Mesenteric fat pad (tissue), 1 donor: ENCODE results near the gene OSCAR. TPM values are rescaled to one million over a fixed set of nuclear protein-coding genes. Genes with fewer than 3 reads are reported as not detected.

ENCODE experiments used
- DNase-seq: peaks from one replicate; pipeline ENCODE4 v3.0.0-alpha.2; 2020; ENCODE audit warnings: low spot score
- long read RNA-seq: library from polyadenylated mRNA; unstranded; transcript quantifications from one replicate; pipeline ENCODE4 v2.0.0, GENCODE V29; 2020
- total RNA-seq: library from RNA; stranded (reverse); fragmentation: NEBNext Ultra II Directional; extraction: Animal tissue kit (Norgen Biotek cat#: 25700); gene quantifications from one replicate; pipeline ENCODE4 v1.2.1, GENCODE V29; 2021
- donor health status: DM: yes; HTN: yes; CAD: no.

Gene OSCAR
- 6.6 TPM for total RNA-seq
- long read RNA-seq, partial matches to known transcripts: 3 of 7 reads
- long read RNA-seq, other reads (novel, unspliced or antisense): 1 of 7 reads

DNA sequence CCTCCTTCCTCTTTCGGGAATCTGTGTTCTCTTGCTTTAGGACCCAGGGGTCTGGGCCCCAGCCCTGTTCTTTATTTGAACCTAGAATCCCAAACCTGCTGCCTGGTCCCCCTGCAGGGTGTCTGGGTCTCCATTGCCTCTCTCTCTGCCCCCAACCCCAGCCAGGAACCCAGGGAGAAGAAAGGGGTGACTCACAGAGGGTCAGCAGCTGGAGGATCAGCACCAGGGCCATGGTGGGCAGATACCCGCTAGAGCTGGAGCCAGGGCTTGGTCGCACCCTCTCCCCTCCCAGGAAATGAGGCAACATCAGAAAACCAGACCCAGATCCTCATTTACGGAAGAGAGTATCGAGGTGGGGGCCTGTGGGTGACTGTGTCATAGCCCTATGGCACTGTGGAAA is at the start of gene OSCAR:
TSS of gene OSCAR (minus strand) at position 243 of the 400 bp plus-strand sequence. CDS start at position 232, 11 bp downstream.
- DNase-seq: no peak

DNA sequence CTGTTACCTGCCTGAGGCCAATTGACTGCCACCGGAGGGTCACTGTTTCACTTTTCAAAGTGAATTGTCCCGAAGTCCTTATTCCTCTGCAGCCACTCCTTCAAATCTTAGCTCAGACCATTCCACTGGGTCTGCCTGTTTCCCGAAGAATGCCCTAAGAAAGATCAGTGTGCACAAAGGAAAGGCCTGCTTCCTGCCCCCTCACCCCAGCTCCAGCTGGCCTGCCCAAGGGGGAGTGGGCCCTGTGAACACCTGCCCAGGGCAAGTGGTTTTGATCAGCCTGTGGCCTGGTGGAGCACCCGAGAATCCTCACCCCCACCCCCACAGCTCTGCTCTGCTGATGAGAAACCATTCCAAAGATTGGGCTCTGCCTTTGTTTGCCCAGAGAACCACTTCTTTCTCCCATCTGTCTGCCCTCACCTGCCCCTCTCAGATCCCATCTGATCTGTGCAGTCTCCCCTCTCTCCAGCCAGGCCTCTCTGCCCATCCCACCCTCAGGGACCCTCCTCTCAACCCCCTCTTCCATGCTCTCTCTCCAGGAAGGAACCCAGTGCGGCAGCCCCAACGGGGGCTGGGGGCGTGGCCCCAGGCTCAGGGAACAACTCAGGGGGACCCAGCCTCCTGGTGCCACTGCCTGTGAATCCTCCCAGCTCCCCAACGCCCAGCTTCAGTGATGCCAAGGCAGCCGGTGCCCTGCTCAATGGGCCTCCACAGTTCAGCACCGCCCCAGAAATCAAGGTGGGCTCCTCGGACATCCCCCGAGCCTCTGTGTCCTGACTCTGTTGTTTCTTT is 48.6 kb upstream of the OSCAR start:
- no peak for DNase-seq

GRCh38 chr19:54148158-54148557 is 47.6 kb upstream of the OSCAR start:
- no peak for DNase-seq

DNA sequence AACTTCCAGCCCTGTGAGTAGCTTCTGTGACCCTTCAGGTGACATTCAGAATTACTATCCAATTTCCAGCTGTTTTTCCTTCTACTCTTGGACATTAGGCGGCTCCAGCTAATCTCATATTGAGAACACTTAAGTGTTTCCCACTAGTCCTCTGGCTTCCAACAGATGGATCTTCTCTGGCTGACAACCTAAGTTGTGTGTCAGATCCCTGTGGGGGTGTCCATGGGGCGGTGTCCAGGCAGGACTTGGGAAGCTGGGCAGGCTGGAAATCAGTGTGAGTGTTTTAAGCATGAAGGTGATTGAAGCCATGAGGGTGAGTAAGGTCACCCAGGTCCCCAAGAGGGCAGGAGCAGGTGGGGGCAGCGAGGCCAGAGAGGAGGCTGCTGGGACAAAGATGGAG is 47.1 kb upstream of the OSCAR start:
- no peak for DNase-seq

DNA sequence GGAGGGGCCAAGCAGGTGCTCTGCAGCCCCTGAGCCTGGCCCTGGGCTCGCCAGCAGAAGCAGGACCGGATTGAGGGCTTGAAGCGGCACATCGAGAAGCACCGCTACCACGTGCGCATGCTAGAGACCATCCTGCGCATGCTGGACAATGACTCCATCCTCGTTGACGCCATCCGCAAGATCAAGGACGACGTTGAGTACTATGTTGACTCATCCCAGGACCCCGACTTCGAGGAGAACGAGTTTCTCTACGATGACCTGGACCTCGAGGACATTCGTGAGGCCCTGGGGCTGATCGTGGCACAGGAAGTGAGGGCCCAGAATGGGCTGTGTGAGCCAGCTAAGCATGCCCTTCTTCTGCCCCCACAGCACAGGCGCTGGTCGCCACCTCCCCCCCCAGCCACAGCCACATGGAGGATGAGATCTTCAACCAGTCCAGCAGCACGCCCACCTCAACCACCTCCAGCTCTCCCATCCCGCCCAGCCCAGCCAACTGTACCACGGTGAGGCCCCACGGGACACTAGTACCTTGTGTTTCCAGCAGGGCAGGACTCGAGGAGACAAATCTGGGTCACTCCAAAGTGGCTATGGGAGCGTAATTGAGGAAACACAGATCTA is 45.0 kb upstream of the OSCAR start:
- no peak for DNase-seq

GRCh38 chr19:54142166-54142780 is 41.7 kb upstream of the OSCAR start:
- no peak for DNase-seq

DNA sequence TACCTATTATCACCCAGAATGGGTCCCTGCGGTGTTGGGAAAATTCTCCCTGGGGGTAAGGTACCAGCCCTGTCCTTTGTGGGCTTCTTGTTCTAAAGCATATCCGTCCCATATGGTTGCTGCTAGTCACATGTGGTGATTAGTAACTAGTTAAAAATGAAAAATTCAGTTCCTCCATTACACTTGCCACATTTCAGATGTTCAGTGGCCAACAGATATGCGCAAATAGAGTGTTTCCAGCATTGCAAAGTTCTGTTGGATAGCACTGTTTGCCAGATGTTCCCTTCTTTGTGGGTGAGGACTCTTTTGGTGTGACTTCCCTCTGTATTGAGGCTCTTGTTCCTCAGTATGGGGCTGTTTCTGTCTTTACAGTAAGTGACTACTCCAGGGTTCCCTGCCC is 40.8 kb upstream of the OSCAR start:
- no peak for DNase-seq

GRCh38 chr19:54138489-54139256 is 38.1 kb upstream of the OSCAR start:
- DNase-seq: no peak

DNA sequence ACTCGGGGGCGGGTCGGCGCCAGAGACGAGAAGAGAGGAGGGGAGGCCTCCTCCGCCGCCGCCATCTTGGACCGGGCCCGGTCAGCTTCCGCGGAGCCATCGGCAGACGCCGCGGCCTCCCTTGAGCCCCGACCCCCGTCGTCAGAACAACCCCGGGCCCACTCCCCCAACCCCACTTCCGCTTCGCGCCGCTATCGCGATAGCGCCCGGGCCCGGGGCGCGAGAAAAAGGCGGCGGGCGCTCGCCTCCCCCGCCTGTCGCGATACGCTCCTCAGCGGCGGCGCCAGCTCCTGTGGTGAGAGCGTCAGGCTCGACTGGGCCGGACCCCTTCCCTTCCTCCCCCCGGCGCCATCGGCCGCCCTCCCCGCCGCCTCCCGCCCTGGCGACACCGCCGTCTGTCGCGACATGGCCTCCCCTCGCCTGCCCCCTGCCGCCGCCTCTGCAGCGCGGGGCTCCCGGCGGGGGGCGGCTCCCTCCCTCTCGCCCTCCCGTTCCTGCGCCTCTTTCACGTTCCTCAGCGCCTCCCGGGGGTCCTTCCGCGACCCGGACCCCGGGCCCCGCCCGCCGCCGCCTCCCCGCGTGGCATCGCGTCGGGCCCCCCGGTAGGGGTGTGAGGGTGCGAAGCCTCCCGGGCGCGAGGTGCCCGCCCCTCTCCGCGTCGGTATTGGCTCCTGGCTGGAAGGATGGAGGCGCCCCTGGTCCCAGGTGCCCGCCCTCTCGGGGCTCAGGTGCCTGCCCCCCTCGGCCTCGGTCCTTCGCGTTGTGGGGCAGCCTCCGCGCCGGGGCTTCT is 37.3 kb upstream of the OSCAR start, which contains the start of gene CNOT3:
TSS of gene CNOT3 (plus strand) at position 64 of the 790 bp plus-strand sequence. CDS start 5,217 bp downstream, outside the sequence.
- DNase-seq: no peak

DNA sequence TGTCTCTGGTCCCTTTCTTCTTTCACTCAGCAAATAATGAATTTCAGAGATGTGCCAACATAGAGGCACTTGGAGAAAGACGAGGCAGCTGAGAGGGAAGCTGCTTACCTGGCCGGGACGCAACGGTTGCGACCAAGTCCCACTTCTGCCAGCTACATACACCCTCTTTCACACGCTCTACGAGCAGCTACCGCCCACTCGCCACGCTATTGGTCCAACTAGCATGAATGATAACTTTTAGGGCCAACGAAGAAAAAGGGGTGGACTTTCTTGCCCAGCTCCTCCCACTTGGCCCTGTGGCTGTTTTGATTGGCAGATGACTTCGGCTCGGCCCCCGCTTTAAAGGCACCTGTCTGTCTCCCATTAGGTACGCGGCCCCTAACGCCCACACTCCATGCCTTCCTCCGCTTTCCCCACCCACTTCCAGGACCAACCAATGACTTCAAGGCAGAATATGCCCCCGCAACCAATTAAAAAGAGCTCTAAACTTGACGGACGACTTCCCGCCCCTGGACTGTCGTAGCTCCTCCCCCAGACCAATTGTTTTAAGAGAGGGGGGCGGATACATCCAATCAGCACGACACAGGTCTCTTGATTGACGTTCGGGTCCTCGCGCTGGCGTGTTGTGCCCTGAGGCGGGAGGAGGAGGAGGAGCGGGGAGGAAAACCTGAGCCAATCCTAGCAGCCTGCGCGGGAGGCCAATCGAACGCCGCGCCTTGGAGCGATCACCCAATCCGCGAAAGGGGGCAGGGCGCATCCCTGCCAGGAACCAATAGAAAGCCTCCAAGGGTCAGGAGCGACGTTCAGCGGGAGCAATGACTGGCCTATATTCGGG is 36.5 kb upstream of the OSCAR start:
- peak; percentile 99 for DNase-seq

GRCh38 chr19:54136086-54136863 is 35.7 kb upstream of the OSCAR start:
- no peak for DNase-seq

DNA sequence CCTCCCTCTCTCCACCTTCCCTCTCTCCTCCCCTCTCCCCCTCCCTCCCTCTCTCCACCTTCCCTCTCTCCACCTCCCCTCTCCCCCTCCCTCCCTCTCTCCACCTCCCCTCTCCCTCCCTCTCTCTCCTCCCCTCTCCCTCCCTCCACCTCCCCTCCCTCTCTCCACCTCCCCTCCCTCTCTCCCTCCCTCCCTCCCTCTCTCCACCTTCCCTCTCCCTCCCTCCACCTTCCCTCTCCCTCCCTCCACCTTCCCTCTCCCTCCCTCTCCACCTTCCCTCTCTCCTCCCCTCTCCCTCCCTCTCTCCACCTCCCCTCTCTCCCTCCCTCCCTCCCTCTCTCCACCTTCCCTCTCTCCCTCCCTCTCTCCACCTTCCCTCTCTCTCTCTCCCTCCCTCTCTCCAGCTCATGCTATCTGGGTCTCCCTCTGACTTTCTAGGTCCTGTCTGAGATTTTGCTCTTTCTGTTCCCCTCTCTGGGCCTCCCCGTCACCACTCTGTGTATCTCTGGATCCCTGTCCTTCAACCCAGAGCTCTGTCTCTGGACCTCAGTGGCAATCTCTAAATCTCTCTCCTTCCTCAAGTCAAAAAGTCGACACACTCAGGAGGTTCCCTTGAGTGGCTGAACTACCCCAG is 33.5 kb upstream of the OSCAR start:
- no peak for DNase-seq

DNA sequence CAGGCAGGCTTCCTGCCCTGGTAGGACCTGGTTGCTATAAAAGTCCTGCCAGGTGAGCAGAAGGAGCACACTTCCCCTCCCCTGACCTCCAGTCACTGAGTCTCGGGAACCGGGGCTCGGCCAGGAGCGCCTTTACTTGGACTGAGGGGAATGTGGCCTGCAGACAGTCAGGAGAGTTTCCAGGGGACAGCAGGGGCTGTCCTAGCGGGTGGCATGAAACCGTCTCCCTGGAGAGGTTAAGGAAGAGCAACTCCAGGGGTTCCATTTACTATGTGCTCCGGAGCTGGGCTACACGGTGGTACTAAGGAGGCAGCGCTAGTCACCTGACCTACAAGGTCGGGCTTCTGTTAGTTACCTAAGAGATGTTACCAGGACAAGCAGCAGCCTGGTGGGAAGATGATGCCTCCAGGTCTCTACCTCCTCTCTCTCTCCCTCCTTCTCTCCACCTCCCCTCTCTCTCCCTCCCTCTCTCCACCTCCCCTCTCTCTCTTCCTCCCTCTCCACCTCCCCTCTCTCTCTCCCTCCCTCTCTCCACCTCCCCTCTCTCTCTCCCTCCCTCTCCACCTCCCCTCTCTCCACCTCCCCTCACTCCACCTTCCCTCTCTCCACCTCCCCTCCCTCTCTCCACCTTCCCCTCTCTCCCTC is 32.8 kb upstream of the OSCAR start:
- no peak for DNase-seq

GRCh38 chr19:54129617-54129996 is 29.0 kb upstream of the OSCAR start:
- DNase-seq: no peak

DNA sequence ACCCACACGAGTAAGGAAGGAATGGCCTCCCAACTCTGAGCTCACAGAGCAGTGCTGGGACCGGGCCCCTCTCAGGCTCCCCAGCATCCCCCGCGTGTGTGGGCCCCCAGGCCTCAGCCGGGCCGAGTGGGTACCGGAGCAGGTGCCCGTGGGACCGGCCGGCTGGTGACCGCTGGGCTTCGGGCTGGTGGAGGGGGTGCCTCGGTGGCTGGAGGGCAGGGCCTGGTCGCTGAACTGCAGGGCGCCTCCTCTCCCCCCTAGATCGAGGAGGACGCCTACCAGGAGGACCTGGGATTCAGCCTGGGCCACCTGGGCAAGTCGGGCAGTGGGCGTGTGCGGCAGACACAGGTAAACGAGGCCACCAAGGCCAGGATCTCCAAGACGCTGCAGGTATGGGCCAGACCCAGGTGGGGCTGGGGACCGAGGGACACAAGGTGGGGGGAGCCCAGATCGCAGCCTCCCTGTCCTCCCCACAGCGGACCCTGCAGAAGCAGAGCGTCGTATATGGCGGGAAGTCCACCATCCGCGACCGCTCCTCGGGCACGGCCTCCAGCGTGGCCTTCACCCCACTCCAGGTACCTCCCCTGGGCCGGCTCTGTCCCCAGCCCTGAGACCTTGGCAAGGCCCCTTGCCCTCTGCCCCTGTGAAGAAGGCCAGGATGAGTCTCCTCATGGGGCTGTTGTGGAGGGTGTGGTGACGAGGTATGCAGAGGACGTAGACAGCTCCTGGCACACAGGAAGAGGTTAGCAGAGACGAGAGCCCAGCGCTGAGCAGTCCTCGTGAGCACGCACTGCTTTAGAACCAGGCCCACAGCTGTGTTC is 28.4 kb upstream of the OSCAR start:
- no peak for DNase-seq

DNA sequence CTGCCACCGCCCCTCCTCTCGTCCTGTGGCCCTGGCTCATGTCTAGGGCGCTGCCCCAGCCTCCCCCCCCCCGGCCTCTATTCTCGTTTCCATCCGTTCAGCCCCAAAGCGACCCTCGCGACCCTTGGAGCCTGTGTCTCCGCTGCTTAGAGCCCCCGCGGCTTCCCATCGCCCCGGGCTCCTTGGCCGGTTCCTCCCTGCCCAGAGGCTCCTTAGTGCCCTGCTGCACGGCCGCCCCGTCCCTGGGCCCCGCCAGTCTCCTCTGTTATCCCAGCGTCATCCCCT is 27.8 kb upstream of the OSCAR start:
- no peak for DNase-seq
